ENCODE measurements around the gene SAMD3.

- no peak for TF ChIP-seq CTCF (IDR thresholded peaks at IDR 0.05)
- no peak for TF ChIP-seq POLR2A (IDR thresholded peaks at IDR 0.05)
Observed at GRCh38 chr6:130222775-130223174, at the start of gene SAMD3.

All from adrenal gland (tissue), 5 donors.